MCF 10A (cell line): ENCODE measurements around the gene BMPR1B. TPM values are rescaled to one million over a fixed set of nuclear protein-coding genes. Genes with fewer than 3 reads are reported as not detected.
A peak's percentile ranks its signal among the peaks of the same experiment; 100 is the strongest.

Source experiments
- BruUV-seq: library from RNA; stranded (reverse); fragments of 400-500 nt; replicated peaks from 2 replicates; lab custom pipeline; 2021; lab: Mats Ljungman, UMichigan
- CTCF ChIA-PET: fragments of 300-600 bp; sonication (Branson Sonifier 250); formaldehyde crosslinking; extraction: SDS; loops from one replicate; lab custom pipeline; 2021; ENCODE audit warnings: antibody characterized with exemption, inconsistent platforms; lab: Yijun Ruan, JAX
- POLR2A ChIA-PET: fragments of 300-600, 350-650 bp; sonication (Branson Sonifier 250); formaldehyde crosslinking; extraction: SDS; loops from one replicate; lab custom pipeline; 2020; ENCODE audit warnings: antibody characterized with exemption, inconsistent platforms; lab: Yijun Ruan, JAX
- DNase-seq: peaks from one replicate; pipeline ENCODE4 v3.0.0-alpha.2; 2018; ENCODE audit not compliant: unreplicated experiment
- H3K27ac Mint-ChIP-seq: one replicate; pipeline ENCODE4 v1.8.0; 2022; ENCODE audit warnings: mild to moderate bottlenecking, low read depth, mixed read lengths; ENCODE audit not compliant: unreplicated experiment
- H3K27me3 Mint-ChIP-seq: one replicate; pipeline ENCODE4 v1.8.0; 2022; ENCODE audit warnings: mixed read lengths; ENCODE audit not compliant: insufficient read depth, unreplicated experiment
- H3K36me3 Mint-ChIP-seq: one replicate; pipeline ENCODE4 v1.8.0; 2022; ENCODE audit warnings: mild to moderate bottlenecking, moderate library complexity, mixed read lengths; ENCODE audit not compliant: insufficient read depth, unreplicated experiment
- H3K4me1 Mint-ChIP-seq: one replicate; pipeline ENCODE4 v1.8.0; 2022; ENCODE audit warnings: mixed read lengths; ENCODE audit not compliant: insufficient read depth, unreplicated experiment
- H3K4me3 Mint-ChIP-seq: one replicate; pipeline ENCODE4 v1.8.0; 2022; ENCODE audit warnings: mild to moderate bottlenecking, moderate library complexity, mixed read lengths; ENCODE audit not compliant: unreplicated experiment
- H3K9me3 Mint-ChIP-seq: one replicate; pipeline ENCODE4 v1.8.0; 2022; ENCODE audit warnings: mixed read lengths; ENCODE audit not compliant: unreplicated experiment
- CTCF ChIP-seq: fragments of 200-600 bp; IDR thresholded peaks from one replicate; pipeline ENCODE4 v1.8.0; 2022; ENCODE audit warnings: antibody characterized with exemption, mild to moderate bottlenecking; ENCODE audit not compliant: unreplicated experiment
- intact Hi-C: fragments of 100-400 bp; cut with micrococcal nuclease; formaldehyde crosslinking; loops from 2 replicates; pipeline ENCODE4 v1.14.1; 2022
- total RNA-seq: library from RNA; stranded (reverse); gene quantifications from 2 replicates; pipeline ENCODE4 v1.2.3, GENCODE V29; 2022

The BMPR1B gene
- total RNA-seq, 1 experiment from 2014 or later, result 18.8 TPM

- no peak for TF ChIP-seq CTCF
- DNase-seq, result no peak
- Mint-ChIP-seq H3K4me3 (no peak overlapping the region), H3K4me1 (no peaks in the 10 kb centered on the region), H3K36me3 (peaks cover 5% of the 10 kb centered on the region), H3K9me3 (no peaks in the 10 kb centered on the region), H3K27ac (no peak overlapping the region), H3K27me3 (no peaks in the 10 kb centered on the region)
- ChIA-PET POLR2A (no interaction called here), CTCF (no interaction called here)
- no TSS peak for BruUV-seq
- intact Hi-C loops, result no loop called here
Measured at GRCh38 chr4:95191537-95191936, 433.8 kb downstream of the BMPR1B start.

GRCh38 chr4:95193391-95194224, 435.9 kb downstream of the BMPR1B start:
- POLR2A ChIA-PET, result no interaction called here
- no peak for DNase-seq

GRCh38 chr4:95197353-95197752, 439.6 kb downstream of the BMPR1B start:
- CTCF ChIA-PET, result interaction anchor here (0.8 kb wide), 1 partner anchor 10 kb away, joined by 3 read pairs; no protein-coding TSS in a partner anchor
- Mint-ChIP-seq H3K9me3 (no peaks in the 10 kb centered on the region), H3K27ac (no peak overlapping the region), H3K36me3 (peaks cover 5% of the 10 kb centered on the region), H3K4me3 (no peak overlapping the region), H3K27me3 (no peaks in the 10 kb centered on the region), H3K4me1 (no peaks in the 10 kb centered on the region)
- no TSS peak for BruUV-seq
- intact Hi-C loops, result no loop called here
- TF ChIP-seq CTCF, result no peak
- DNase-seq, result no peak
- POLR2A ChIA-PET, result interaction anchor here (0.6 kb wide), 1 partner anchor 1119 kb away, joined by 3 read pairs; no protein-coding TSS in a partner anchor

More at GRCh38 chr4:95193391-95194224, 435.9 kb downstream of the BMPR1B start:
- Mint-ChIP-seq H3K9me3 (no peaks in the 10 kb centered on the region), H3K27me3 (no peaks in the 10 kb centered on the region), H3K36me3 (peaks cover 5% of the 10 kb centered on the region), H3K4me3 (no peak overlapping the region), H3K27ac (no peak overlapping the region), H3K4me1 (no peaks in the 10 kb centered on the region)
- CTCF ChIA-PET, result interaction anchor here (0.7 kb wide), 1 partner anchor 74 kb away, joined by 4 read pairs; no protein-coding TSS in a partner anchor
- BruUV-seq, result no TSS peak
- intact Hi-C loops, result no loop called here
- TF ChIP-seq CTCF, result no peak

GRCh38 chr4:95198961-95199360, 441.2 kb downstream of the BMPR1B start:
- no peak overlapping the region for H3K4me3 Mint-ChIP-seq

More at GRCh38 chr4:95198961-95199360, 441.2 kb downstream of the BMPR1B start:
- no peak overlapping the region for H3K27ac Mint-ChIP-seq
- H3K4me1 Mint-ChIP-seq, result no peaks in the 10 kb centered on the region
- peak; percentile 72 for DNase-seq
- no peaks in the 10 kb centered on the region for H3K9me3 Mint-ChIP-seq
- BruUV-seq, result no TSS peak
- ChIA-PET POLR2A (no interaction called here), CTCF (no interaction called here)
- no peak for TF ChIP-seq CTCF
- peaks cover 1% of the 10 kb centered on the region for H3K36me3 Mint-ChIP-seq
- intact Hi-C loops, result no loop called here
- H3K27me3 Mint-ChIP-seq, result no peaks in the 10 kb centered on the region
